SK-N-SH treated with all-trans-retinoic acid at 6 μM for 48 hours (cell line): ENCODE data around the gene EHD4.

ENCODE experiments used
- ATAC-seq: fragments of 200-7000 bp; cut with Tn5 transposase; 3 replicates; pipeline ENCODE4 v1.9.1; 2020; ENCODE audit warnings: mild to moderate bottlenecking, moderate library complexity
- ARNTL ChIP-seq: fragments of 450-650 bp; formaldehyde crosslinking; IDR thresholded peaks from 2 replicates; pipeline ENCODE4 v1.5.0; 2020; ENCODE audit warnings: low read depth, mild to moderate bottlenecking, moderate library complexity, borderline replicate concordance
- BACH2 ChIP-seq: fragments of 250-450 bp; sonication (Bioruptor Pico); IDR thresholded peaks from 2 replicates; pipeline ENCODE4 v1.9.0; 2021; ENCODE audit warnings: mild to moderate bottlenecking, borderline replicate concordance
- CSDC2 ChIP-seq: fragments of 250-450 bp; sonication (Bioruptor Pico); IDR thresholded peaks from 2 replicates; pipeline ENCODE4 v1.5.0; 2020; ENCODE audit warnings: mild to moderate bottlenecking, moderate library complexity
- ISL1 ChIP-seq: fragments of 250-450 bp; sonication (Bioruptor Pico); IDR thresholded peaks from 2 replicates; pipeline ENCODE4 v2.1.2; 2022; ENCODE audit warnings: mild to moderate bottlenecking, moderate library complexity
- OSR1 ChIP-seq: fragments of 250-450 bp; sonication (Bioruptor Pico); IDR thresholded peaks from 2 replicates; pipeline ENCODE4 v1.8.0; 2022; ENCODE audit warnings: moderate library complexity, mild to moderate bottlenecking, inconsistent platforms
- RARB ChIP-seq: fragments of 250-450 bp; sonication (Bioruptor Pico); IDR thresholded peaks from 2 replicates; pipeline ENCODE4 v1.8.0; 2021; ENCODE audit warnings: mild to moderate bottlenecking, moderate library complexity
- SNAI2 ChIP-seq: fragments of 250-450 bp; sonication (Bioruptor Pico); IDR thresholded peaks from 2 replicates; pipeline ENCODE4 v1.5.0; 2020; ENCODE audit warnings: mild to moderate bottlenecking, moderate library complexity
- TCF4 ChIP-seq: fragments of 250-450 bp; sonication (Bioruptor Pico); IDR thresholded peaks from 2 replicates; pipeline ENCODE4 v1.8.0; 2021; ENCODE audit warnings: mild to moderate bottlenecking, moderate library complexity, borderline replicate concordance
- TOX ChIP-seq: fragments of 250-450 bp; sonication (Bioruptor Pico); IDR thresholded peaks from 2 replicates; pipeline ENCODE4 v1.8.0; 2021; ENCODE audit warnings: mild to moderate bottlenecking, moderate library complexity, borderline replicate concordance
- ZC3H10 ChIP-seq: fragments of 250-450 bp; sonication (Bioruptor Pico); IDR thresholded peaks from 2 replicates; pipeline ENCODE4 v1.5.1; 2021; ENCODE audit warnings: mild to moderate bottlenecking, moderate library complexity
- ZNF565 ChIP-seq: fragments of 450-650 bp; formaldehyde crosslinking; conservative IDR thresholded peaks from 2 replicates; pipeline ENCODE4 v1.5.0; 2020; ENCODE audit warnings: low read depth, mild to moderate bottlenecking, moderate library complexity
- ZNF70 ChIP-seq: fragments of 450-650 bp; formaldehyde crosslinking; IDR thresholded peaks from 2 replicates; pipeline ENCODE4 v1.5.0; 2020; ENCODE audit warnings: mild to moderate bottlenecking, moderate library complexity
- ZNF8 ChIP-seq: fragments of 450-650 bp; formaldehyde crosslinking; IDR thresholded peaks from 2 replicates; pipeline ENCODE4 v1.5.0; 2020; ENCODE audit warnings: mild to moderate bottlenecking, moderate library complexity
- TF ChIP-seq, protein P1 (sequence below): fragments of 250-450 bp; sonication (Bioruptor Pico); IDR thresholded peaks from 2 replicates; pipeline ENCODE4 v1.5.1; 2020; ENCODE audit warnings: low read depth, mild to moderate bottlenecking, moderate library complexity
- TF ChIP-seq, protein P2 (sequence below): fragments of 250-450 bp; sonication (Bioruptor Pico); IDR thresholded peaks from 2 replicates; pipeline ENCODE4 v1.5.1; 2021; ENCODE audit warnings: mild to moderate bottlenecking, moderate library complexity
- TF ChIP-seq, protein P3 (sequence below): fragments of 250-450 bp; sonication (Bioruptor Pico); IDR thresholded peaks from 2 replicates; pipeline ENCODE4 v1.8.0; 2021; ENCODE audit warnings: low read depth, mild to moderate bottlenecking, moderate library complexity, borderline replicate concordance
- TF ChIP-seq, protein P4 (sequence below): fragments of 250-450 bp; sonication (Bioruptor Pico); IDR thresholded peaks from 2 replicates; pipeline ENCODE4 v1.5.0; 2020; ENCODE audit warnings: mild to moderate bottlenecking, moderate library complexity

The EHD4 gene

DNA sequence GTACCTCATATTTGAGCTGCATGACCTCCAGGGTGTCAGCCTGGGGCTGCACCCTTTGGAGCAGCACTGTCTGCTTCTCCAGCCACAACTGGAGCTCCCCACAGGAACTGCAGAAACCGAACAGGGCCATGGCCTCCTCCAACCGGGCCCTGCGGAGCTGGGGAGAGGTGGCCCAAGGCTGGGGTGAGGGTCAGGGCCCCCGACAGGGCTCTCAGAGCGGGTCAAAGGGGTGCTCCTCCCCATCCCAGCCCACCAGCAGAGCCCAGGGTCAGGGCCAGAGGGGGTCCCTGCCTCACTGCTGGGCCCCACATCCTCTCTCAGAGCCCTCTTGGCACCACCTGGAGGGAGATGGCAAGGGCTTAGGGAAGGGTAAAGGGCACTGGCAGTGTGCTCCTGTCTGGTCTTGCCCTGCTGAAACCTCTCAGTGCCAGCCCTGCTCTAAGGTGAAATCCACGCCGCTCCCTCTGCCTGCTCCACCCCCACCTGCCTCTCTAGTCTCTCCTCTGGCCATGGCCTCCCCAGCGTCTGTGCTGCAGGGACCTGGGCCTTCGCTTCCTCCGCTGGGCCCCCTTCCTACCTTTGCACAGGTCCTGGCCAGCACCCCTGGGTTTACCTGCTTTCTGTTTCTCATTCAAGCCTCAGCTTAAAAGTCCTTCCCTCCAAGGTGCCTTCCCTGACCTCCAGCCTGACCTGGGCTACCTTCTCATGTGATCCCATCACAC lies 92.0 kb downstream of the EHD4 start:
- ATAC-seq, result no peak
- TF ChIP-seq RARB (CRISPR knock-in tag), result no peak
- TF ChIP-seq, protein P1, sequence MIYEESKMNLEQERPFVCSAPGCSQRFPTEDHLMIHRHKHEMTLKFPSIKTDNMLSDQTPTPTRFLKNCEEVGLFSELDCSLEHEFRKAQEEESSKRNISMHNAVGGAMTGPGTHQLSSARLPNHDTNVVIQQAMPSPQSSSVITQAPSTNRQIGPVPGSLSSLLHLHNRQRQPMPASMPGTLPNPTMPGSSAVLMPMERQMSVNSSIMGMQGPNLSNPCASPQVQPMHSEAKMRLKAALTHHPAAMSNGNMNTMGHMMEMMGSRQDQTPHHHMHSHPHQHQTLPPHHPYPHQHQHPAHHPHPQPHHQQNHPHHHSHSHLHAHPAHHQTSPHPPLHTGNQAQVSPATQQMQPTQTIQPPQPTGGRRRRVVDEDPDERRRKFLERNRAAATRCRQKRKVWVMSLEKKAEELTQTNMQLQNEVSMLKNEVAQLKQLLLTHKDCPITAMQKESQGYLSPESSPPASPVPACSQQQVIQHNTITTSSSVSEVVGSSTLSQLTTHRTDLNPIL (CRISPR knock-in tag), result no peak
- no peak for TF ChIP-seq ZNF8 (CRISPR knock-in tag)
- no peak for TF ChIP-seq TCF4 (CRISPR knock-in tag)
- TF ChIP-seq ZC3H10 (CRISPR knock-in tag), result no peak
- TF ChIP-seq CSDC2 (CRISPR knock-in tag), result no peak
- TF ChIP-seq OSR1 (CRISPR knock-in tag), result no peak
- no peak for TF ChIP-seq ZNF565 (CRISPR knock-in tag)

DNA sequence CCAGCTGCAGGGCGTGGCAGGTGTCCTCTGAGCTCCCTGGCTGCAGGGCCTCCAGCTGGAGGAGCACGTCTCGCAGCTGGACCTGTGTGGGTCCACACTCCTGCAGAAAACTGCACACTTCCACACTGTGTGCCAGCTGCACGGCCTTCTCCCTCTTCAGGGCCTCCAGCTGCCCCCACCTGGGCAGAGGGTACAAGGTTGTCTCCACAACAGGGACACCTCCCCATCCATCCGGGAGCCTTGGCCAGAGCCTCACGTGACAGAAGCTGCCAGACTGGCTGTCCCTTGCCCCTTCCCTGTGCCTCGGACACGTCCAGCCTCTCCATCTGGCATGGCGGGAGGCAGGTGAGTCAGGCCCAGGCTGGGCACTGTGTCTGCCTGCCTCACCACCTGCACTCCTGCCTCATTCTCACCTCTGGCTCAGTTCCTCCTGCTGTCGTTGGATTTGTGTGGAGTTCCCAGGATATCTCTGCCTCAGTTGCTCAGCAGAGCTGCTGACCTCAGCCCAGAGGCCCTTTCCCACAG lies 93.0 kb downstream of the EHD4 start:
- ATAC-seq, result no peak
- no peak for TF ChIP-seq ZNF565 (CRISPR knock-in tag)
- no peak for TF ChIP-seq SNAI2 (CRISPR knock-in tag)
- no peak for TF ChIP-seq ARNTL (CRISPR knock-in tag)

DNA sequence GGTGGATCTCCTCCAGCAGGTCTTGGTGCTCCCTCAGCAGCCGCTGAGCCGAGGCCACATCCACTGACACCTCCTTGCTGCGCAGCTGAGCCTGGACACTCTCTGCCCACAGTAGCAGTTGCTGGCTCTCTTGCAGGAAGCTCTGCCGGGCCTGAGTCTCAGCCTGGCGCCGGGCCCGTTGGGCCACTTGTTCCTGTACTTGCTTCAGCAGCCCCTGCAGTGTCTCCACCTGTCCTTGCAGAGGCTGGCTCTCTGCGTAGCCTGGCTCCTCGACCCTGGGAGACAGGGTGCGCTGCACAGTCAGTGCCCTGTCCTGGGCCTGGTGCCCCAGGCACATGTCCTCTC lies 94.0 kb downstream of the EHD4 start:
- TF ChIP-seq, protein P1 (CRISPR knock-in tag), result no peak
- TF ChIP-seq ZNF8 (CRISPR knock-in tag), result no peak
- TF ChIP-seq TOX (CRISPR knock-in tag), result no peak
- TF ChIP-seq, all 23 proteins: peak for 0
- no peak for ATAC-seq

DNA sequence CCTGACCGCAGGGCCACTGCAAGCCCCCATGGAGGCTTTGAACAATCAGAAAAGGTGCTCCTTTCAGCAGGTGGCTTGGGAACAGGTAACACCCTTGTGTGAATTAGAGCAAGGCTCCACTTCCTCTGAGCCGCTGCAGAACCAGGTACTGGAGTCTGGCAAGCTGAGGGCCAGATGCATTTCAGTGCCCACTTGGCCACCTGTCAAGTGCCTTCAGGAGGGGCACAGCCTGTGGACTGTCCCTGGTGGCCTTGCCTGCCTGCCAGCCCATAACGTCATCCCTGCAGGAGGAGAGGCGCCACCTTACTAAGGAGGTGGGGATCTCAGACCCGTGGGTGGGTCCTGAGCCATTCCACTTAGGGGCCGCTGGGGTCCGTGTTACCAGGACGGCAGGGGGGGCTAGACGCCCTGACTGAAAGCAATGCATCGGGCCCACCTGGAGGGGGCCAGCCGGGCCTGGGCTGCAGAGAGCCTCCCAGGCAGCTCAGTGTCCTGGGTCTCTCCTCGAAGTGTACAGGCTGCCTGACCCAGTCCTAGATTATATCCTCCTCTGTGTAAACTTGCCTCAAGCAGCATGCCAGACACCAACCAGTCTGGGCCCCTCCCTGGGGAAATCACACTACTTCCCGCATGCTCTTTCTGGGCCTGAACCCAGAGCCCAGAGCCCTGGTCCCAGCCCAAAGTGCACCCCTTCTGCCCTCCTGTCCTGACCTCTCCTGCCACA lies 94.6 kb downstream of the EHD4 start:
- no peak for TF ChIP-seq ISL1 (CRISPR knock-in tag)
- no peak for ATAC-seq

DNA sequence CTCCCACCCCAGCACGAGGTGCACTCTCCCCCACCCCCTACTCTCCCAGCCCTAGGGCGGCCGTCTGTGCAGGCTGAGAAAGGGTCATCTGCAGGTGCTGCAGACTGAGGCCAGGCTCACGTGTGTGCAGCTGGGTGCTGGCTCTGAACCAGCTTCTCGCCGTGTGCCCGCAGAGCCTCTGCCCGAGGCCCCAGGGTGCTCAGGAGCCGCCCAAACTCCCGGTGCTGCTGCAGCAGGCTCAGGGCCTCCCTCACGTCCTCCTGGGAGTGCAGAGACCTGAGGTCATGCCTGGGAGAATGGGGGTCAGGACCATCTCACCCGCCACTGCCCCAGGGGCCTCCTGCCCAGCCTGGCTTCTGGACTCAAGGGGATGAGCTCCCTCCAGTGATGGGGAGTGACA lies 95.7 kb downstream of the EHD4 start:
- ATAC-seq, result no peak
- TF ChIP-seq TOX (CRISPR knock-in tag) (no peak), ZC3H10 (CRISPR knock-in tag) (no peak), ZNF565 (CRISPR knock-in tag) (no peak), ISL1 (CRISPR knock-in tag) (no peak), ZNF70 (CRISPR knock-in tag) (no peak), TCF4 (CRISPR knock-in tag) (no peak), CSDC2 (CRISPR knock-in tag) (no peak), BACH2 (CRISPR knock-in tag) (no peak)
- TF ChIP-seq, protein P1 (CRISPR knock-in tag), result no peak
- TF ChIP-seq, protein P2, sequence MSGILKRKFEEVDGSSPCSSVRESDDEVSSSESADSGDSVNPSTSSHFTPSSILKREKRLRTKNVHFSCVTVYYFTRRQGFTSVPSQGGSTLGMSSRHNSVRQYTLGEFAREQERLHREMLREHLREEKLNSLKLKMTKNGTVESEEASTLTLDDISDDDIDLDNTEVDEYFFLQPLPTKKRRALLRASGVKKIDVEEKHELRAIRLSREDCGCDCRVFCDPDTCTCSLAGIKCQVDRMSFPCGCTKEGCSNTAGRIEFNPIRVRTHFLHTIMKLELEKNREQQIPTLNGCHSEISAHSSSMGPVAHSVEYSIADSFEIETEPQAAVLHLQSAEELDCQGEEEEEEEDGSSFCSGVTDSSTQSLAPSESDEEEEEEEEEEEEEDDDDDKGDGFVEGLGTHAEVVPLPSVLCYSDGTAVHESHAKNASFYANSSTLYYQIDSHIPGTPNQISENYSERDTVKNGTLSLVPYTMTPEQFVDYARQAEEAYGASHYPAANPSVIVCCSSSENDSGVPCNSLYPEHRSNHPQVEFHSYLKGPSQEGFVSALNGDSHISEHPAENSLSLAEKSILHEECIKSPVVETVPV (CRISPR knock-in tag), result no peak
- TF ChIP-seq, protein P3, sequence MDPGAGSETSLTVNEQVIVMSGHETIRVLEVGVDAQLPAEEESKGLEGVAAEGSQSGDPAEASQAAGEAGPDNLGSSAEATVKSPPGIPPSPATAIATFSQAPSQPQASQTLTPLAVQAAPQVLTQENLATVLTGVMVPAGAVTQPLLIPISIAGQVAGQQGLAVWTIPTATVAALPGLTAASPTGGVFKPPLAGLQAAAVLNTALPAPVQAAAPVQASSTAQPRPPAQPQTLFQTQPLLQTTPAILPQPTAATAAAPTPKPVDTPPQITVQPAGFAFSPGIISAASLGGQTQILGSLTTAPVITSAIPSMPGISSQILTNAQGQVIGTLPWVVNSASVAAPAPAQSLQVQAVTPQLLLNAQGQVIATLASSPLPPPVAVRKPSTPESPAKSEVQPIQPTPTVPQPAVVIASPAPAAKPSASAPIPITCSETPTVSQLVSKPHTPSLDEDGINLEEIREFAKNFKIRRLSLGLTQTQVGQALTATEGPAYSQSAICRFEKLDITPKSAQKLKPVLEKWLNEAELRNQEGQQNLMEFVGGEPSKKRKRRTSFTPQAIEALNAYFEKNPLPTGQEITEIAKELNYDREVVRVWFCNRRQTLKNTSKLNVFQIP (CRISPR knock-in tag), result no peak
- TF ChIP-seq, protein P4, sequence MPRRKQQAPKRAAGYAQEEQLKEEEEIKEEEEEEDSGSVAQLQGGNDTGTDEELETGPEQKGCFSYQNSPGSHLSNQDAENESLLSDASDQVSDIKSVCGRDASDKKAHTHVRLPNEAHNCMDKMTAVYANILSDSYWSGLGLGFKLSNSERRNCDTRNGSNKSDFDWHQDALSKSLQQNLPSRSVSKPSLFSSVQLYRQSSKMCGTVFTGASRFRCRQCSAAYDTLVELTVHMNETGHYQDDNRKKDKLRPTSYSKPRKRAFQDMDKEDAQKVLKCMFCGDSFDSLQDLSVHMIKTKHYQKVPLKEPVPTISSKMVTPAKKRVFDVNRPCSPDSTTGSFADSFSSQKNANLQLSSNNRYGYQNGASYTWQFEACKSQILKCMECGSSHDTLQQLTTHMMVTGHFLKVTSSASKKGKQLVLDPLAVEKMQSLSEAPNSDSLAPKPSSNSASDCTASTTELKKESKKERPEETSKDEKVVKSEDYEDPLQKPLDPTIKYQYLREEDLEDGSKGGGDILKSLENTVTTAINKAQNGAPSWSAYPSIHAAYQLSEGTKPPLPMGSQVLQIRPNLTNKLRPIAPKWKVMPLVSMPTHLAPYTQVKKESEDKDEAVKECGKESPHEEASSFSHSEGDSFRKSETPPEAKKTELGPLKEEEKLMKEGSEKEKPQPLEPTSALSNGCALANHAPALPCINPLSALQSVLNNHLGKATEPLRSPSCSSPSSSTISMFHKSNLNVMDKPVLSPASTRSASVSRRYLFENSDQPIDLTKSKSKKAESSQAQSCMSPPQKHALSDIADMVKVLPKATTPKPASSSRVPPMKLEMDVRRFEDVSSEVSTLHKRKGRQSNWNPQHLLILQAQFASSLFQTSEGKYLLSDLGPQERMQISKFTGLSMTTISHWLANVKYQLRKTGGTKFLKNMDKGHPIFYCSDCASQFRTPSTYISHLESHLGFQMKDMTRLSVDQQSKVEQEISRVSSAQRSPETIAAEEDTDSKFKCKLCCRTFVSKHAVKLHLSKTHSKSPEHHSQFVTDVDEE (CRISPR knock-in tag), result no peak
